Coronary artery (tissue), 2 donors: ENCODE measurements around the gene SETBP1.

Experiments
- DNase-seq: peaks from one replicate; pipeline ENCODE4 v3.0.0-alpha.2; 2017; ENCODE audit warnings: low spot score
- H3K27ac ChIP-seq, 2 donors: fragments of 200-600 bp; sonication (generic); one replicate each; pipeline ENCODE4 v1.5.1; 2016 to 2019
- H3K4me3 ChIP-seq: fragments of 200-600 bp; sonication (generic); 2 replicates; pipeline ENCODE4 v1.5.1; 2016; ENCODE audit warnings: mild to moderate bottlenecking, moderate library complexity
- CTCF ChIP-seq: fragments of 200-600 bp; sonication (generic); IDR thresholded peaks from one replicate; pipeline ENCODE4 v1.5.1; 2019; ENCODE audit warnings: antibody characterized with exemption

Gene SETBP1

GRCh38 chr18:44937960-44938719 lies 257.5 kb downstream of the SETBP1 start:
- Histone ChIP-seq H3K4me3 (no peak overlapping the region), H3K27ac (no peak overlapping the region)
- TF ChIP-seq CTCF, result no peak
- DNase-seq, result no peak

GRCh38 chr18:44938720-44939665 lies 258.3 kb downstream of the SETBP1 start:
- H3K27ac ChIP-seq, result no peak overlapping the region
- DNase-seq, result no peak
- TF ChIP-seq CTCF, result no peak
- no peak overlapping the region for H3K4me3 ChIP-seq

- TF ChIP-seq CTCF, result no peak
- no peak for DNase-seq
- no peak overlapping the region for H3K27ac ChIP-seq
- H3K4me3 ChIP-seq, result no peak overlapping the region
Observed at GRCh38 chr18:44941516-44941915, 260.8 kb downstream of the SETBP1 start.

- Histone ChIP-seq H3K27ac (no peak overlapping the region), H3K4me3 (no peak overlapping the region)
- TF ChIP-seq CTCF, result no peak
- DNase-seq, result no peak
Observed at GRCh38 chr18:44942073-44942472, 261.4 kb downstream of the SETBP1 start.

GRCh38 chr18:44943311-44943881 lies 262.7 kb downstream of the SETBP1 start:
- H3K27ac ChIP-seq, result no peak overlapping the region

GRCh38 chr18:44944461-44944860 lies 263.8 kb downstream of the SETBP1 start:
- Histone ChIP-seq H3K27ac (no peak overlapping the region), H3K4me3 (no peak overlapping the region)
- no peak for DNase-seq
- TF ChIP-seq CTCF, result no peak

More at GRCh38 chr18:44943311-44943881, 262.7 kb downstream of the SETBP1 start:
- DNase-seq, result no peak
- TF ChIP-seq CTCF, result no peak
- no peak overlapping the region for H3K4me3 ChIP-seq
